Retina (tissue), 1 donor: ENCODE measurements around the gene LYPD3.

Source experiments
- DNase-seq: peaks from one replicate; pipeline ENCODE4 v3.0.0-alpha.2; 2016

LYPD3 gene

GRCh38 chr19:43483281-43483680, 17.9 kb upstream of the LYPD3 start:
- no peak for DNase-seq

DNA sequence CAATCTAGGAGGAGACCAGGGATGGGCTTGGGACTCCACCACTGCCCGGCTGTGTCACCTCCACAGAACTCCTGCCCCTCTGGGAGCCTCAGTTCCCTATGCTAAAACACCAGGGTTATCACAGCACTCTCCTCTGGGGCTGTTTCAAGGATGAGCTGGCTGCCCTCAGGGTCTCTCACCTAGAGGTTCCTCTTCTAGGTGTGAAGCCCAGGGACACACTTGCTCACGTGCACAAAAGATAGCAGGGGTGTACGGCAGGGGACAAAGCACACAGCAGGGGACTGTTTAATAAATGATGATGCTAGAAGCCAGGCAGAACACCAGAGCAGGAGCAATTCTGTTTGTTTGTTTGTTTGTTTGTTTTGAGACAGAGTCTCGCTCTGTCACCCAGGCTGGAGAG, 16.8 kb upstream of the LYPD3 start:
- no peak for DNase-seq

DNA sequence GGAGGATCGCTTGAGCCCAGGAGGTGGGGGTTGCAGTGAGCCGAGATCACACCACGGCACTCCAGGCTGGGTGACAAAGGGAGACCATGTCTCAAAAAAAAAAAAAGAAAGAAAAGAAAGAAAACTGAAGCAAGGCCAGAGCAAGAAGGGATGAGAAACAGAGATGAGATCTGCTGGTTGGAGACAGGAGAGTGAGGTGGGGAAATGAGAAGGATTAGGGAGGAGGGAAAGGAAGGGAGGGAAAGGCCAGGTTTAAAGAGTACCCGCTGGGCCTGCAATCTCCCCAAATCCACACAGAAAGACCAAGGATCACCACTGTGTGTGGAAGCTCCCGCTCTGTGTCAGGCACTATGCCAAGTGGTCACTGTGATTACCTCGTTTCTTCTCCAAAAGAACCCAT, 16.3 kb upstream of the LYPD3 start:
- DNase-seq, result no peak

- no peak for DNase-seq
These were observed 15.2 kb upstream of the LYPD3 start for GRCh38 chr19:43480574-43480973.

GRCh38 chr19:43479961-43480561, 14.7 kb upstream of the LYPD3 start:
- no peak for DNase-seq

DNA sequence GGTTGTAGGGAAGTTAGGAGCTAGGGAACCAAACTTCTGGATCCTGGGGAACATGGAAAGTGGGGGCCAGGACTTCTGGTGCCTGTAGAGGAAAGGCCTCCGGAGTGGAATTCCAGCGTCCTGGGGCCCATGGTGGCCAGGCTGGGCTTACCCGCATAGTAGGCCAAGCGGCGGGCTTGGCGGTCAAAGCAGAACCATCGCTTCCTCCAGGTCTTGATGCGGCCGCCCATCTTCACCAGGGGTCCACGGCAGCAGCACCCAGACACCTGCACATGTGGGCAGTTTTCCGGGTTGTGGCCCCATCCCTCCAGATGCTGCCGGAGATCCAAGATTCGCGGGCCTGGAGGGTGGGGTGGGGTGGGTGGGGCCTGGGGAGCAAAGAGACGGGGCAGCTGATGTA, 13.8 kb upstream of the LYPD3 start:
- no peak for DNase-seq

DNA sequence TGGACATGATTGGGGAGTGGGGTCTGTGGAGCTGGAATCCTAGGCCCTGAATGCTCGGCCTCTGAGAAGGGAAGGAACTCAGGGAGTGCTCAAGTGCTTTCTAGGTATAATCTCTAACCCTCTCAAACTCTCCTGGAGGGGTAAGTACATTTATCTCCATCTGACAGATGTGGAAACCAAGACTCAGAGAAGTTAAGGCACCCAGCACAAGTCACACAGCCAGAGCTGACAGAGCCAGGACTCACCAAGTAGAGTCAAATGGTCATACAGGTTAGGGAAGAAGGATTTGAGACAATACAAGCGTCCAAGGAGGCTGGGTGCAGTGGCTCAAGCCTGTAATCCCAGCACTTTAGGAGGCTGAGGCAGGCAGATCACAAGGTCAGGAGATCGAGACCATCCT, 12.9 kb upstream of the LYPD3 start:
- no peak for DNase-seq

- no peak for DNase-seq
These were observed 11.2 kb upstream of the LYPD3 start for GRCh38 chr19:43476606-43477005.

GRCh38 chr19:43474986-43475705, 9.7 kb upstream of the LYPD3 start:
- peak; percentile 94 for DNase-seq

DNA sequence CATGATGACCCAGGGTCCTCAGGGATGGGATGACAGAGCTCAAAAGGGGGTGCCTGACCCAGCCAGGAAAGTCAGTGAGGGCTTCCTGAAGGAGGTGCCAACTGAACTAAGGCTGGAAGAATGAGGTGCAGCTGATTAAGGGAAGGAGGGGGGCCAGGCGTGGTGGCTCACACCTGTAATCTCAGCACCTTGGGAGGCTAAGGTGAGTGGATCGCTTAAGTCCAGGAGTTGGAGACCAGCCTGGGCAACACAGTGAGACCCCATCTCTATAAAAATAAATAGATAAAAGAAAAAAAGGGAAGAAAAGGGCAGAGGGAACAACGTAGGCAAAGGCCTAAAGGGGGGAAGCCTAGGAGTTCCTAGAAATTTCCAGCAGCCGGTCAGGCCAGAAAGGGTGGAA, 9.1 kb upstream of the LYPD3 start:
- no peak for DNase-seq

DNA sequence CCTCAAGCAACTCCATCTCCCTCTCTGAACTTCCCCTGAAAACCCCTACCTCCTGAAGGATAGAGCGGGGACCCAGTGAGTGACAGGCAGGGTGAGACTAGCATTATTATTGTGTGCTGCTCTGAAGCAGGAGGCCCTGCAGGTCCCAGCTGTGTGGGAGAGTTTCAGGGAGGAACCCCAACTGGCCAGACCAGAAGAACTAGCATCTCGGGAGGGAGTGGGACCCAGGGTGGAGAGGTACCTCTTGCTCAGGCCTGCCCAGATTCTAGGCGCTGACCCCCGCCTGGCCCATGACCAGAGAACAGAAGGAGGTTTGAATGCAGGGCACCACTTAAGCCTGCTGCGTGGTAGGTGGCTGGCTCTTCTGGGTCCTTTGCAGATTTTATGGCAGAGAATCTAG, 5.7 kb upstream of the LYPD3 start:
- no peak for DNase-seq

DNA sequence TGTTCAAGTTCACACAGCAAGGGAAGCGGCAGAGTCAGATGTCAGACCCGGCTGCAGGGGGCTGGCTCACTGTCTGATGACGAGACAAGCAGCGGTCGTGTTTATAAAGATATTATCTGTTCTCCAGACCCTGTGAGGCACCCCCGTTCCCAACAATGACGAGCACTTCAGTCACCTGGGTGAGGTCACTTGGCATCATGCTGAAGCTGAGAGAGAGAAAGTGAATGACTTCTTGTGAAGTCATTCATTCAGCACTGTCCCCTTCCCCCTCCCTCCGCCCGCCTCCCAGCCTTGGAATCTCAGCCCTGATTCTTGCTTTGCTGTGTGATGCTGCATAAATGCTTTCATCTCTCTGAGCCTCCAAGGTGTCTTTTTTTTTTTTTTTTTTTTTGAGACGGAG, 4.9 kb upstream of the LYPD3 start:
- DNase-seq, result no peak

DNA sequence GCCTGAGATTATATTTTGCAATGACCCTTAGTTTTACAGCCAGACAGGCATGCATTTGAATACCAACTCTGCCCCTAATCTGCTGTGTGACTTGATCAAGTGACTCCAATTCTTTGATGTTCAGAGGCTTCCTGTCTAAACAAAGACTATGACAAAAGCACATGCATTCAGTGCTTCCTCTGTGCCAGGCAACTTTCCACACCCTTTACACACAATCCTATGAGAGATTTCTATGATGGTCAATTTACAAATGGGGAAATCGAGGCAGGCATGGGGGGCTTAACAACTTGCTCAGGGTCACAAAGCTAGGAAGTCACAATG, 3.7 kb upstream of the LYPD3 start:
- DNase-seq, result no peak

- no peak for DNase-seq
These were observed 3.1 kb upstream of the LYPD3 start for GRCh38 chr19:43468354-43469159.

DNA sequence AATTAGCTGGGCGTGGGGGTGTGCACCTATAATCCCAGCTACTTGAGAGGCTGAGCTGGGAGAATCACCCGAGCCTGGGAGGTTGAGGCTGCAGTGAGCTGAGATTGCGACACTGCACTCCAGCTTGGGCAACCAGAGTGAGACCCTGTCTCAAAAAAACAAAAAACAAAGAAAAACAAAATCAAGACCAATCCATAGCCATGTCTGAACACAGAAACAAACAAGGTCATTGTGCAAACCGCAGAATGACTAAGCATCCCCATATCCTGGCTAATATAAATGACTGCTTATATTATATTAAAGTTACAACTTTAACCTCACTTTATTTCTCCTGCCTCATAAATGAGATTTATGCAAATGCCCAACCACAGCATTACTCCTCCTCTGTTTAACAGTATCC, 2.3 kb upstream of the LYPD3 start:
- DNase-seq, result no peak

DNA sequence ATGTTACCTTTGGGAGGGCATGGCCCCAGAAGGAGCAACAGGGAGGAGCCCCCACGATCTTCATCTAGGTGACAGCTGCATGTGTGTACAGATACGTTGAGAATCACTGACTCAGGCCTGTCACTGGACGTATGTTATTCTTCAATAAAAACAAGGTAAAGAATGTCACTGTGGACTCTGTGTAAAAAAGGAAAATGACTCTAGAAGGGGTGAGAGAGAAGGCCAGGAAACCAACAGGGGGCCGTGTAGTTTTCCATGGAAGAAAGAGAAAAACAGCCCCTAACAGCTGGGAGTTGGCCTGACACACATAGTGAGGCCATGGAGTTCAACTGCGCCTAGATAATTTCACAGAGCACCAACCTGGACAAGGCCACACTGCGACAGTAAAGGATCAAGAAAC, 1.9 kb upstream of the LYPD3 start:
- no peak for DNase-seq

- no peak for DNase-seq
These were observed 1.4 kb upstream of the LYPD3 start for GRCh38 chr19:43466793-43467192.

DNA sequence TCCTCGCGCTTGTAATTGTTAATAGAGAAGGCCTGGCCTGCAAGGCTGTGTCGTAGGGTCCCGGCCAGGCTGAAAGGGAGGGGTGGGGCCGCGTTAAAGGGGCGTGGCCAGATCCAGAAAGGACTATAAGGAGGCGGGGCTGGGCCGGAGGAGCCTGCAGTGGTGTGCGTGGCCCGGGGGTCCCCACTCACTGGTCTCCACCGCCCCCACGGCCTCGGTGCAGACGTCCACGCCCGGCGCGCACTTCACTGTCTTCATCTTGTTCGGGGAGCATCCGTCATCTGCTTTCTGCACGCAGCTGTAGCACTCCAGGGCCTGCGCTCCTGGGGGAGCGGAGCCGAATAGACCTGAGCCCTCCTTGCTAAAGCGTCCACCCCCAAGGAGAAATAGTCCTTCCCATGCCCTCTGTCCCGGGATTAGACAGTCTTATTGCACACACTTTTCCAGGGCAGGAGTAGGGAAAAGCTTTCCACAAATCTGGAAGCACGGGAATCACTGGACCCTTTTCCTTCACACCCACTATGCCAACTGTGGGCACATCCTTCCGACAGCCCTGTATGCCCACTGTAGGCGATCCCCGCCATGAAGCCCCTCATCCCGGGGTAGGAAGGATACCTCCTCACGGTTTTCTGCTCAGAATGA, 1.2 kb downstream of the LYPD3 start:
- no peak for DNase-seq

GRCh38 chr19:43463381-43464133, 1.9 kb downstream of the LYPD3 start:
- DNase-seq, result peak; percentile 97

- no peak for DNase-seq
These were observed 2.5 kb downstream of the LYPD3 start for GRCh38 chr19:43462785-43463380.

DNA sequence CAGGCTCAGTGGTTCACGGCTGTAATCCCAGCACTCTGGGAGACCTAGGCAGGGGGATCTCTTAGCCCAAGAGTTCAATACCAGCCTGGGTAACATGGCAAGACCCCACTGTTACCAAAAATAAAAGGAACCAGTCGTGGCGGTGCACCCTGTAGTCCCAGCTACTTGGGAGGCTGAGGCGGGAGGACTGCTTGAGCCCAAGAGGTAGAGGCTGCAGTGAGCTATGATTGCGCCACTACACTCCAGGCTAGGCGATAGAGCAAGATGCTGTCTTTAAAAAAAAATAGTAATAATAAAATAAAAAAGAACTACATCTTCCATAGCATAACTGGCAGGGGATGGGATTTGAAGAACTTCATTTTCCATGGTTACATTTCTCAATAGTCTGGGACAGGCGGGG, 3.0 kb downstream of the LYPD3 start:
- no peak for DNase-seq

- no peak for DNase-seq
These were observed 4.1 kb downstream of the LYPD3 start for GRCh38 chr19:43461303-43461702.
